Measurements from ENCODE around the gene AQP1. TPM values are rescaled to one million over a fixed set of nuclear protein-coding genes. Genes with fewer than 3 reads are reported as not detected.

Gene AQP1
- total and polyA plus RNA-seq, 4 donors, result 8.9 to 76.3 (median 23.5) TPM

DNA sequence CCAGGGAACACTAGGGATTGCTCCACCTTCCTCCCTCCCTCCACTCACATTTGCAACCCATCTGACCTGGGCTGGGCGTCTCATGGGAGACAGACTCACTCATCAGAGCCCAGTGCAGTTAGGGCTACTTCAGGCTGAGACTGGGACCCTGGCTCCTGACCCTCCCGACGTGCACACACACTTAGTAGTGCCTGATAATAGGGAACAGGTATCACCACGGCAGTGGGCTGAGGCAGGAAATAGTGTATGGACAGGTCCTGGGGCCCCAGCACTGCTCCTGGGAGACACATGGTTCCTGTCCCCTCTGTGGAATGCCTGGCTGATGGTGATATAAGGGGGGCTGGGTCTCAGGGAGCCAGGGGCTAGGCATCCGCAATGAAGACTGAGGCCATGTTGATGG is 14.3 kb downstream of the AQP1 start (continued):
- TF ChIP-seq, protein P1, sequence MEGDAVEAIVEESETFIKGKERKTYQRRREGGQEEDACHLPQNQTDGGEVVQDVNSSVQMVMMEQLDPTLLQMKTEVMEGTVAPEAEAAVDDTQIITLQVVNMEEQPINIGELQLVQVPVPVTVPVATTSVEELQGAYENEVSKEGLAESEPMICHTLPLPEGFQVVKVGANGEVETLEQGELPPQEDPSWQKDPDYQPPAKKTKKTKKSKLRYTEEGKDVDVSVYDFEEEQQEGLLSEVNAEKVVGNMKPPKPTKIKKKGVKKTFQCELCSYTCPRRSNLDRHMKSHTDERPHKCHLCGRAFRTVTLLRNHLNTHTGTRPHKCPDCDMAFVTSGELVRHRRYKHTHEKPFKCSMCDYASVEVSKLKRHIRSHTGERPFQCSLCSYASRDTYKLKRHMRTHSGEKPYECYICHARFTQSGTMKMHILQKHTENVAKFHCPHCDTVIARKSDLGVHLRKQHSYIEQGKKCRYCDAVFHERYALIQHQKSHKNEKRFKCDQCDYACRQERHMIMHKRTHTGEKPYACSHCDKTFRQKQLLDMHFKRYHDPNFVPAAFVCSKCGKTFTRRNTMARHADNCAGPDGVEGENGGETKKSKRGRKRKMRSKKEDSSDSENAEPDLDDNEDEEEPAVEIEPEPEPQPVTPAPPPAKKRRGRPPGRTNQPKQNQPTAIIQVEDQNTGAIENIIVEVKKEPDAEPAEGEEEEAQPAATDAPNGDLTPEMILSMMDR (IDR thresholded peaks at IDR 0.05; ENCODE audit: low read depth, low read length, missing input control), result no peak
- TF ChIP-seq TAF1 (conservative IDR thresholded peaks at IDR 0.05) (no peak), GABPA (IDR thresholded peaks at IDR 0.05 in 1 of 2, conservative IDR thresholded peaks at IDR 0.05 in 1 of 2) (no peak)

DNA sequence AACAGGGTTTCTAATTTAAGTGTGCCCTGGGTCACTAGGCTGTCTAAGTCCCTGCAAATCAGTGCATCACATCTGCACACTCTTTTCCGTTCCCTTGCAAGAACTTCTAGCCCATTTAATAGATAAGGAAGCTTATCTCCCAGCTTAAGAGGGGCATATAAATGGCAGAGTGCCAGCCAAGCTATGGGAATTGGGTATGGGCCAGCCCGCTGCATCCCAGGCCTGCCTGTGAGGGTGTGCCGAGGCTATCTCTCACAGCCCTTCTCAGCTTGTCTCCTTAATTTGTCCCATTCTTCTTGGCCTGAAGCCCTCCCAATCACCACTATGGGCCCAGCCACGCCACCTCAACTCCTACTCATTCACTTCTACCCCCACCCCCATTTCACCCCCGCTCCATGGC is 14.7 kb downstream of the AQP1 start:
- no peaks in the 10 kb centered on the region for H3K9me3 ChIP-seq (ENCODE audit: control insufficient read depth in 4 of 4, low read length in 3 of 4)
- H3K4me3 ChIP-seq (ENCODE audit: low read depth in 1 of 3, low read length in 3 of 3), result no peak overlapping the region
- H3K27ac ChIP-seq (ENCODE audit: low read depth in 1 of 2, low read length in 2 of 2), result no peak overlapping the region
- TF ChIP-seq, protein P2, sequence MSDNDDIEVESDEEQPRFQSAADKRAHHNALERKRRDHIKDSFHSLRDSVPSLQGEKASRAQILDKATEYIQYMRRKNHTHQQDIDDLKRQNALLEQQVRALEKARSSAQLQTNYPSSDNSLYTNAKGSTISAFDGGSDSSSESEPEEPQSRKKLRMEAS (IDR thresholded peaks at IDR 0.05), result no peak
- TF ChIP-seq, protein P3, sequence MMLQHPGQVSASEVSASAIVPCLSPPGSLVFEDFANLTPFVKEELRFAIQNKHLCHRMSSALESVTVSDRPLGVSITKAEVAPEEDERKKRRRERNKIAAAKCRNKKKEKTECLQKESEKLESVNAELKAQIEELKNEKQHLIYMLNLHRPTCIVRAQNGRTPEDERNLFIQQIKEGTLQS (IDR thresholded peaks at IDR 0.05), result no peak
- TF ChIP-seq SP1 (IDR thresholded peaks at IDR 0.05) (no peak), YY1 (IDR thresholded peaks at IDR 0.05) (no peak), FOXA1 (IDR thresholded peaks at IDR 0.05) (no peak), FOXA2 (IDR thresholded peaks at IDR 0.05) (no peak), NR2F2 (IDR thresholded peaks at IDR 0.05) (no peak), HNF4A (conservative IDR thresholded peaks at IDR 0.05) (no peak), JUND (IDR thresholded peaks at IDR 0.05) (no peak), RXRA (IDR thresholded peaks at IDR 0.05) (no peak), RAD21 (IDR thresholded peaks at IDR 0.05) (no peak)
- H3K27me3 ChIP-seq (ENCODE audit: control insufficient read depth in 4 of 4, insufficient read depth in 4 of 4, low read length in 3 of 4), result no peaks in the 10 kb centered on the region
- no peak overlapping the region for H3K9ac ChIP-seq (ENCODE audit: low read depth in 1 of 2, low read length in 2 of 2)
- DNase-seq (ENCODE audit: low spot score), result peak; percentile 75
- WGBS, result 92% methylated on average over 5 of the region's 5 CpGs
- no peaks in the 10 kb centered on the region for H3K4me1 ChIP-seq (ENCODE audit: control insufficient read depth in 4 of 4, insufficient read depth in 4 of 4, low read length in 3 of 4)
- no peaks in the 10 kb centered on the region for H3K36me3 ChIP-seq (ENCODE audit: control insufficient read depth in 4 of 4, insufficient read depth in 3 of 4, low read depth in 1 of 4, low read length in 3 of 4)

DNA sequence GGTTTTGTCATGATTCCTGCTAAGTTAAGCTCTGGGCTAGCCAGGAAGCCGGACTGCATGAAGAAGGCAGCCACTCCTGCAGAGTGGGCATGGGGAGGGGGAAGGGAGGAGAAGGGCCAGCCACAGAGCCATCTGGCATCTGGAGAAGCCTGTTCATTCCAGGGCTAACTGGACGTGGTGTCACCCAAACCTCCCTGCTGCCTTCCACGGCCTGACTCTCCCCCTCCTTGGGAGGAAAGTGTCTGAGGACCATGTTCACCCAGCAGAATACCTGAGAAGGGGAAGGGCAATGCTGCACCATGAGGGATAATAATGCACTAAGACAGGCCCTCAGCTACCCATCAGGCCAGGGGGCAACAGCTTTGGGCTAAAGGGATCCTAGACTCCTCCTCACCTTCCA is 15.4 kb downstream of the AQP1 start:
- Histone ChIP-seq H3K27ac (ENCODE audit: low read depth in 1 of 2, low read length in 2 of 2) (no peak overlapping the region), H3K9me3 (ENCODE audit: control insufficient read depth in 4 of 4, low read length in 3 of 4) (no peaks in the 10 kb centered on the region), H3K9ac (ENCODE audit: low read depth in 1 of 2, low read length in 2 of 2) (no peak overlapping the region), H3K4me1 (ENCODE audit: control insufficient read depth in 4 of 4, insufficient read depth in 4 of 4, low read length in 3 of 4) (no peaks in the 10 kb centered on the region), H3K4me3 (ENCODE audit: low read depth in 1 of 3, low read length in 3 of 3) (no peak overlapping the region), H3K36me3 (ENCODE audit: control insufficient read depth in 4 of 4, insufficient read depth in 3 of 4, low read depth in 1 of 4, low read length in 3 of 4) (no peaks in the 10 kb centered on the region), H3K27me3 (ENCODE audit: control insufficient read depth in 4 of 4, insufficient read depth in 4 of 4, low read length in 3 of 4) (no peaks in the 10 kb centered on the region)
- TF ChIP-seq JUND (IDR thresholded peaks at IDR 0.05), result no peak
- TF ChIP-seq, protein P2 (IDR thresholded peaks at IDR 0.05), result no peak
- no peak for TF ChIP-seq FOXA2 (IDR thresholded peaks at IDR 0.05)
- no peak for TF ChIP-seq YY1 (IDR thresholded peaks at IDR 0.05)
- TF ChIP-seq HNF4G (IDR thresholded peaks at IDR 0.05), result no peak
- TF ChIP-seq RXRA (IDR thresholded peaks at IDR 0.05), result no peak
- TF ChIP-seq, protein P3 (IDR thresholded peaks at IDR 0.05), result no peak
- TF ChIP-seq TAF1 (conservative IDR thresholded peaks at IDR 0.05), result no peak
- TF ChIP-seq RAD21 (IDR thresholded peaks at IDR 0.05), result no peak
- no peak for TF ChIP-seq EGR1 (IDR thresholded peaks at IDR 0.05; ENCODE audit: low read depth in 2 of 2)
- no peak for TF ChIP-seq SP1 (IDR thresholded peaks at IDR 0.05)
- TF ChIP-seq NR2F2 (IDR thresholded peaks at IDR 0.05), result no peak
- DNase-seq (ENCODE audit: low spot score), result peak; percentile 30
- WGBS, result 93% methylated on average over 3 of the region's 3 CpGs
